ENCODE results near the gene INTS12.
"Not testable (repeated sequence)": the region's sequence is repeated elsewhere in the genome, so short reads cannot be mapped to it uniquely, and the experiment has no call there.

Gene INTS12, protein sequence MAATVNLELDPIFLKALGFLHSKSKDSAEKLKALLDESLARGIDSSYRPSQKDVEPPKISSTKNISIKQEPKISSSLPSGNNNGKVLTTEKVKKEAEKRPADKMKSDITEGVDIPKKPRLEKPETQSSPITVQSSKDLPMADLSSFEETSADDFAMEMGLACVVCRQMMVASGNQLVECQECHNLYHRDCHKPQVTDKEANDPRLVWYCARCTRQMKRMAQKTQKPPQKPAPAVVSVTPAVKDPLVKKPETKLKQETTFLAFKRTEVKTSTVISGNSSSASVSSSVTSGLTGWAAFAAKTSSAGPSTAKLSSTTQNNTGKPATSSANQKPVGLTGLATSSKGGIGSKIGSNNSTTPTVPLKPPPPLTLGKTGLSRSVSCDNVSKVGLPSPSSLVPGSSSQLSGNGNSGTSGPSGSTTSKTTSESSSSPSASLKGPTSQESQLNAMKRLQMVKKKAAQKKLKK

DNA sequence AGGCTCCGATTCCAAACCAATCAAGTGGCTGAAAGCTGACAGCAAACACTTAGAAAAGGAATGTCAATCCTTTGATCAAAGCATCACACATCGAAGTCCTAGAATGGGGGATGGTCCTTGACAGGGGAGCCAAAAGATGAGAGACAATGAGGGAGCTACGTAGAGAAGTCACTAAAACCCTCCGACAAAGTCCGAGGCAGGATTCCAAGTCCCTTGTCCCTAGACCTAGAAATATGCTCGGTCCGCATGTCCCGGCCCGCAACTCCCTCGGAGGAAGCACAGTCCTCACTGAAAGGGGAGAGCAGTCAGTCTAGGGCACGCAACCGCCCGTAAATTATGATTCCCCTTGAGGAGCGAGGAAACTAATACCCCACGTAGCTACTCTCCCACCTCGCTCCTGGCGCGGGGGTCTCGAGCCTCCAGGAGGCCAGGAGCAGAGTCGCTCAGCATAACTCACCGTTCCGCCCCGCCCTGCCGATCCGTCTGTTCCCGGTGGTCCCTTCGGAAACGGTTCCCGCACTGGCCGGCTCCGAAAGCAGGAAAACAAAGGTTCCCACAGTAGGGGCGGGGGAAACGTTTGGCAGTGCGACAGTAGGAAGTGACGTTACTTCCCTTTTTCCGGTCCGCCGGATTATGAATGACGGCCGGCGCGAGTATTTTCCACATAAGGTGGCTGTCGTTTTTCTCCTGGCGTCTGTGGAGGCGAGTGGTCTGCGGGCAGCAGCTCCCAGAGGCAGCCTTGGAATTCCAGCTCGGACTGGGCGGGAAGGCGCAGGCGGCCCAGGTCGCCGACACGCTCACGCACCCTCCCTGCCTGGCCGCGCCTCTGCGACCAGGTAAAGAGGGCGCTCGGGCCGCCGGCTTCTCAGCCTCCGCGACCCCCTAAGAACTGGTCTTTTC is at the start of gene INTS12, which contains the start of gene GSTCD:
INTS12 (minus strand) TSS at position 509 of the 900 bp plus-strand sequence. CDS start 8,684 bp downstream, outside the sequence.
GSTCD (plus strand) TSS at position 604 of the 900 bp plus-strand sequence. CDS start 8,830 bp downstream, outside the sequence.
- DNase-seq, result peak; percentile 69

DNA sequence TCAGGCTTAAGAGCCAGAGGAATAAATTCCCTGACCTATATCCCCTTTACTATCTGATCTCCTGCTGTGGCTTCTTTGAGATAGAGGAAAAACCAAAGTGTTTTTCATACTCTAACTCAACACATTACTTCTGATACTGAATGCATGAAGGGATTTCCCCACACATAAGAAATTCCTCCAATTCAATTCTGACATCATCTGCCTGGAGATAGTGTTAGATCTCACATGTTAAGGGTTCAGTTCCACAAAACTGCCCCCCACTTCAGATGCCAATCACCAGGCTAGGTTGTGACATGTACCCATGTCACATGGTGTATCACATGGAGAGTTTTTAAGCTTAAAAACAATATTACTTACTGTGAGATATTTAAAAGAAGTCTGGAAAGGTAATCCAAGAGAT is 46.9 kb upstream of the INTS12 start:
- DNase-seq, result no peak

DNA sequence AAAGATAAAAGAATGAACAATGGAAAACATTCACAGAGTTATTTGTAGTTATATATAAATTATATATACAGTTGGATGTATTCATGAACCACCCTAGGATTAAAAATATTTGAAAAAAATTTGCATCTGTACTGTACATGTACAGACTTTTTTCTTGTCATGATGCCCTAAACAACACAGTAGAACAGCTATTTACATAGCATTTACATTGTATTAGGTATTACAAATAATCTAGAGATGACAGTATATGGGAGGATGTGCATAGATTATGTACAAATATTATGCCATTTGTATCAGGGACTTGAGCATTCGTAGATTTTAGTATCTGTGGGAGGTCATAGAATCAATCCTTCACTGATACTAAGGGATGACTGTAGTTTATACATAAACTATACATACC is 44.9 kb upstream of the INTS12 start:
- no peak for DNase-seq

DNA sequence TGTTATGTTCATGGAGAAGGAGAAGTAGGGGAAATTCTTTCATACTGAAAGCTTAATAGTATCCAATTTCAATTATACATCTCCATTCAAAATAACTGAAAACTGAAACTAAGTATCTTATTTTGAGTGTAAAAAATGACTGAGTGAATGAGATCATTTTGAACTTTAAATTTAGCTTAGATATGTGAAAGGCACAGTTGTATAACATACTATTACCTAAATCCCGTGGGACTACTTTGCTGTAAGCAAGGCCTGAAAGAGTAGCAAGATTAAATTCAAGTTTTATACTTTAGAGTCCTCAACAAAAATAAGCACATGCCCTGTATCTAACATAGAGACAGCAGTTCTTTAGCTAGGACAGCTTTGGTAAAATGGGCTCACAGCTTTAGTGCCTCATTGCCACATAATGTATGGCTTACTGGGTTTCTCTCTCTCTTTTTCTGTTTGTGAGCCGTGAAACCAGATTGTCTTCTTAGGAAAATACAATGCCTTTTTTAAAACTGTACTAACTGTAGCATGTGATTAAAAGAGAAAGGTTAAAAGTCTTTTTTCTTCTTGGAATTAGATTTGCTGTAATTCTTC is 43.3 kb upstream of the INTS12 start:
- DNase-seq, result no peak

DNA sequence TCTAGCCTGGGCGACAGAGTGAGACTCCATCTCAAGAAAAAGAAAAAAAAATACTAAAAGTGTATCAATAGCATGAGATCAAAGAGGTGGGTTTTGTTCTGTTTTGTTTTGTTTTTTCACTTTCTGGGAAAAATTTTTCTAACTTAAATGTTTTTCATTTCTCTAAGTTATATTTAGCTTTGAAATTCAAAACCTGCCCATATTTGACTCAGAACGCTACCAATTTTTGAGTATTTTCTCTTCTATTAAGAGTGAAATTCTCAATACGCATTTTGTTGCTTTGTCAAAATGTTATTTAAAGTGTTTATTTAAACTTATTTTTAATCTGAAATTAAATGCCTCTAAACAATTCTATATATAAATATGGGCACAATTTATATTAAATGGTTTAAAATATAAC is 39.7 kb upstream of the INTS12 start:
- DNase-seq, result no peak

DNA sequence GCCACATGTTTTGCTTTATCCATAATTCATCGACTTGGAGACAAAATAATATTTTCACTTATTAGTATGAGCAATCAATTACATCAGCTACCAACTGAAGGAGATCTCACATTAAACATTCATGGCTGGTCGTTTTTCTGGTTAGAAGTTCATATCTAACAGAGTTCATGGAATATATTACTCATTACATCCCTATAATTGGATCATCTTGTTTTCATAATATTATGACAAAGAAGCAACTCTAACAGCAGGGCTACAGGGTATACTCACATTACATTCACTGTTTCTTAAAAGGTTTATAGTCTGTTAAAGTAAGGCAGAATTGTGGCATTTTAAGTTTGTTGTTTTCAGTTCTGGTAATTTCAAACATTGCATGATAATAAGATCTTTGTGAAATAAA is 33.1 kb upstream of the INTS12 start:
- no peak for DNase-seq

DNA sequence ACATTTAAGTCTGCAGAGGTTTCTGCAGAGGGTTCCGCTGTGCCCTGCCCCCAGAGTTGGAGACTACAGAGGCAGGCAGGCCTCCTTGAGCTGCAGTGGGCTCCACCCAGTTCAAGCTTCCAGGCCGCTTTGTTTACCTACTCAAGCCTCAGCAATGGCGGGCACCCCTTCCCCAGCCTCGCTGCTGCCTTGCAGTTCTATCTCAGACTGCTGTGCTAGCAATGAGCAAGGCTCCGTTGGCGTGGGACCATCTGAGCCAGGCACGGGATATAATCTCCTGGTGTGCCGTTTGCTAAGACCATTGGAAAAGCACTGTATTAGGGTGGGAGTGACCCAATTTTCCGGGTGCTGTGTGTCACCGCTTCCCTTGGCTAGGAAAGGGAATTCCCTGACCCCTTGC is 26.7 kb upstream of the INTS12 start:
- not testable (repeated sequence) for DNase-seq

DNA sequence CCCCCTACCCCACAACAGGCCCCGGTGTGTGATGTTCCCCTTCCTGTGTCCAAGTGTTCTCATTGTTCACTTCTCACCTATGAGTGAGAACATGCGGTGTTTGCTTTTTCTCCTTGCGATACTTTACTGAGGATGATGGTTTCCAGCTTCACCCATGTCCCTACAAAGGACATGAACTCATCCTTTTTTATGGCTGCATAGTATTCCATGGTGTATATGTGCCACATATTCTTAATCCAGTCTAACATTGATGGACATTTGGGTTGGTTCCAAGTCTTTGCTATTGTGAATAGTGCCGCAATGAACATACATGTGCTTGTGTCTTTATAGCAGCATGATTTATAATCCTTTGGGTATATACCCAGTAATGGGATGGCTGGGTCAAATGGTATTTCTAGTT is 21.4 kb upstream of the INTS12 start:
- not testable (repeated sequence) for DNase-seq

DNA sequence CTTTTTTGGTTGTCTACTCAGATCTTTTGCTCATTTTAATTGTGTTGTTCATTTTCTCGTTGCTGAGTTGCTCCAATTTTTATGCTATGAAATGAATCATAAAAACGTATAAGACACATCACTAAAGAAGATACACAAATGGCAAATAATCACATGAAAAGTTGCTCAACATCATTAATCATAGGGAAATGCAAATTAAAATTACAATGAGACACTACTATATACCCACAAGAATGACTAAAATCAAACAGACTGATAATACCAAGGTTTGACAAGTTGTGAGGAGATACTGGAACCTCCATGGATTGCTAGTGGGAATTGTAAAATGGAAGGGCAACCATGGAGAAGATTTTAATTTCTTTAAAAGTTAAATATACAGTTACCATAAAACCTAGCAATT is 17.1 kb upstream of the INTS12 start:
- DNase-seq, result no peak

DNA sequence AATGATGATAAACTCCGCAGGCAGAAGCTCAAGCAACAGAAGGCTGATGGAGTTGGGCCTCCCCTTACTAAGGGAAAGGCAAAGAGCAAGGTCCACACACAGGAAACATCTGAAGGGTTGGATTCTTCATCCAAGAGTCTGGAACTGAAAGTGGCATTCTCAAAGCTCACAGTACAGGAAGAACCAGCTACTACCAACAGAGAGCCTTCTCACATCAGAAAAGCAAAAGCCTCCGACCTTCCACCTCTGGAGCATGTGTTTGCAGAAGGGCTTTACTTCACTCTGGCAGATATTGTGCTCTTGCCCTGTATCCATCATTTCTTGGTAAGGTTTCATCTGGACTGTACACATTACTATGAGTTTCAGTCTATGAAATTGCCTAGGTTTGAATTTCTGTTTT is 10.7 kb upstream of the INTS12 start:
- DNase-seq, result no peak

DNA sequence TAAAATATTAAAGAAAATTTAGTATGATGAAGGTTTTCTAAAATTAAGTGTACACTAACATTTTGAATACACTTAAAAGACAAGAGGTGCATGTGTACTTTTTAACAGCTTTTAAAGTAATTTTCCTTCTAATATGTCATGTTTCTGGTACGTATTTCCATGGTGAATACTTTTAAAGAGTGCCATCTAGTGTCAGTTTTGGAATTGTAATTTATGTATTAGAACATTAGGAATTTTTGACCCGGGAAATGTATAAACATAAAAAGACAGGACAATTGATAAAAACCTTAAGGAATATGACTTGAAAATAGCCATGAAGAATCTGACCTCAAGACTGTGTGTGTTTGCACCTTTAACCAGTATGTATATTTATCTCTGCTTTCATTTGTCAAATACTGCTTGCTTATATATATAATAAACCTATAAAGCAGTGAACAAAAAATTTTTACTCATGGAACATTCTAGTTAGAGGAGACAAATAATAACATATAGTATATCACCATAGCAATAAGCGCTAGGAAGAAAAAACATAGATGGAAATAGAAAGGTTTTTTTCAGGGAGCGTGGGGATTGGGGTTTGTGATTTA is 7.3 kb upstream of the INTS12 start:
- no peak for DNase-seq

DNA sequence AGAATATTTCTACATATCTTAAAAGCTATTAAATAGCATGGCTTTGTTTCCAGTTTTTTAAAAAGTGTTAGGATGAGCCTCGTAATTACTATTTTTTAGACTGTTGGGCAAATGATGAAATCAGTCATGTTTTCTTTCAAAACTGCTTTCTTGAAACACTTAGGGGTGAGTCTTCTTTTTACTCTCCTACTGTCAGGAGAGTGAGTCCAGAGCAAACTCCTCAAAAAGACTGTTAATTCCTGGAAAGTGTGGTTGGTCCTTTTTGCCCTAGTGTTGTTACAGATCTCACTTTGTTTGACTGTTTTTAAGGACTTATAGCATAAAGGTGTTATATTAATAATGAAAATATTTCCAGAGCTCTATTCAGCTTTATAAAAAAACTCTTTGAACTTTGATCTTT is 6.4 kb upstream of the INTS12 start:
- DNase-seq, result no peak

DNA sequence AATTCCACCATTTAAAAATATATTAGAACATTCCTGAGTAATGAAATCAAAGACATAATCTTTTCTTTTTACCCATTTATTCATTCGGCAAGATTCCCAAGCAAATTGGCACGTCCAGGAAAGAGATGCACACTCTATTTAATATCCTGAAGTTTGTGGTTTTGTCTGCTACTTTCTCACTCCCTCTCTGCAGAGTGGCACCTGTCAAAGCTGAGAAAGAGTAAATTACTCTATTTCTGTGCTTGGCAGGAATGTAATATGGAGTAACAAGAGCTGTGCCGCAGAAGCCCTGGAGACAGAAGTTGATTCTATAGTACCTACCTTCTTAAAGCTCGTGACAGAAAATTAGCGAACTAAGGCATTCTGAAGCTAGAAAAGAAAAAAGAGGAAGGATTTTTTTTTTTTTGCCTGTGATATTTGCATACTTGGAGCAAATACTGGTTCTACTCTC is 5.6 kb upstream of the INTS12 start:
- DNase-seq, result no peak

DNA sequence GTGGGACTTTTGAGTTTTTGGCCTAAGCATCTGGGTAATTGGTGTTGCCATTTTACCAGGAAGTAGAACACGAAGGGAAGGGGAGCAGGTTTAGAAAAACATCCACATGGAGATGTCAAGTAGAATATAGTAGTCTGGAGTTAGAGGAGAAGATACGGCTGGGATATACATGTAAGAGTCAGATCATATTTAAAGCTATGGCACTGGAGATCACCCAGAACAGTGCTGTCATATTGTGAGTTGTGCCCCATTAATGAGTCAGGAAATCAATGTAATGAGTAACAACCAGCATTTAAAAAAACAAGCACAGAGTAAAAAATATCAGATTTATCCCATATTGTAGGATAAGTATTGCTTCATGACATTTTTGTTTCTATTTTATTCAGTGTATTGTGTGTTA is 4.3 kb upstream of the INTS12 start:
- DNase-seq, result no peak

DNA sequence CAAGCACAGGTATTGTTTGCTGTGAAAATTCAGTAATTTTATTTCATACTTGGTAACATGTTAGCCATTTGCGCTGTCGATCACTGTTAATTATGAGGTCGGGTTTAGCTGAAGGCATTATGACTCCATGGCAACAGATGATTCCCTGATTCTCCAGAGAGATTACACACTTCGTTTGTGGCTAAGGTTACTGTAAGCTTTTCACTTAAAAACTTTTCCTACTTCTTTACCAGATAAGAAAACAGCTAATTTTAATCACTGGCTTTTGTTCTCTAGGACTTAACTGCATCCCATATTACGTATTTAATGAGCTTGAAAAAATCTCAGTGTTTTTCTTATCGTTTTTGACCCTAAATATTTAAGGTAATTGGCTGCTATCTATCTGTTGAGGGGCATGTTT is 2.2 kb upstream of the INTS12 start:
- DNase-seq, result no peak

DNA sequence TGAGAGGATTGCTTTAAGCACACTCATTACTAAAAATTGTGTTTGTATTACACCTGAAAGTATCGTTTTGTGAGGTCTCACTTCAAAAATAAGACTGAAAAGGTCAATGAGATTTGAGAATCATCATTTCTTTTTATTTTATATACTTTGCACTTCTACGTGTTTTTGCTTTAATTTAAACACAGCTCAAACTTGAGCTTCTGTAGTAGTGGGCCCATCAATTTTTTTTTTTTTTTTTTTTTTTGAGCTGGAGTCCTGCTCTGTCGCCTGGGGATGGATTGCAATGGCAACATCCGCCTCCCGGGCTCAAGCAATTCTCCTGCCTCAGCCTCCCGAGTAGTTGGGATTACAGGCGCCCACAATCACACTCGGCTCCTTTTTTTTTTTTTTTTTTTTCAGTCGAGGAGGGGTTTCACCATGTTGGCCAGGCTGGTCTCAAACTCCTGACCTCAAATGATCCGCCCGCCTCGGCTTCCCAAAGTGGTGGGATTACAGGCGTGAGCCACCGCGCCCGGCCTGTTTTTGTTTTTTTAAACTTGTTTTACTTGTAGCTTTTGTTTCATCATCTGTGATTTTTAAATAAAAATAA is 1.6 kb upstream of the INTS12 start:
- no peak for DNase-seq

DNA sequence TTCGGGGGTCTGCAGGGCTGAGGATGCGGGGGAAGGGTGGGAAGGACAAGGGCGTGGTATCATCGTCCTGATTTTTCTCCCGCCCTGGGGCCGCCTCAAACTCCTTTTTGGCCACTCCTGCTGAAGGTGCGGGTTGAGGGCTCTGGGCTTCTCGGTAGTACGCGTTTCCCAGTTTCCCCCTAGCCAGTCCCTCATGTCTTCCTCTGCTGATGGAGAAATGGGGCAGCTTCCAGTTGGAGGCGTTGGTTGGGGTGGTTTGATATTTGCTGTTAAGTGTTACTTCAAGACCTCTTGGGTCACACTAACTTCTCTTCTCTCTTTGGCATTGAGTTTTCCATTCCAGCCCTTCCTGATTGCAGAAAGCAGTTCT is 577 bp upstream of the INTS12 start:
- no peak for DNase-seq

DNA sequence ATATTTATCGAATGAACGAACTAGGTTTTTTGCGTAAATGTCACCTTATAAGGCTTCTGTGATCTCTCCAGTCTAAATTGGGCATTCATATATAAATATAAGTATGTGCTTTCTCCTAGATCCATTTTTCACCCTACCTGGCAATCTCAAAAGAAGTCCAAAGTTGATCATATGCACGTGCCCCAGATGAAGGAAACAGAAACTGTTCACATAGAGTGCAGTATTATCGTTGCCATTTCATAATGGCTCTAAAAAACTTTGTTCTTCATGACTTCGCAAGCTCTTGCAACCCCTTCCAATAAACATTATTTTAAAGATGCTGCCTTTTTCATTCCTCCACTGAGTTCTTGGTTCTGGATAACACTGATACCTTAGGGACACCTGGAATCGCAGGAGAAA is 708 bp downstream of the INTS12 start:
- no peak for DNase-seq

DNA sequence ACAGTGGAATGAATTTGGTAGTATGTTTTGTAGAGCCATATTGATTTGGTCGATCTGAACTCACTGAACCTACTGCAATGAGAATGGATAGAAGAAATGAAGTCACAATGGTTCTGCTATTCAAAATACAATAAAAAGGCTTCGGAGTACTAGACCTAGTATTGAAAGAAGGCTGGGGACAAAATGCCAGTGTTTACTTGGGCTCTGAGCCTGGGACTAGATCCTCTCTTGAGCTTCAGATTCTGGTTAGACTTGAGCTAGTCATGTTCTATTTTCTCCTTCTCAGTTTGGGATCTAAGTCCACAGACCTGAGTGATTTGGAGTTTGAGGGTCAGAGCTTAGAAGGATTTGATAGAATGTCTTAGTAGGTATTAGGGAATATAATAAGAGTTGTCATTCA is 9.9 kb downstream of the INTS12 start:
- no peak for DNase-seq

DNA sequence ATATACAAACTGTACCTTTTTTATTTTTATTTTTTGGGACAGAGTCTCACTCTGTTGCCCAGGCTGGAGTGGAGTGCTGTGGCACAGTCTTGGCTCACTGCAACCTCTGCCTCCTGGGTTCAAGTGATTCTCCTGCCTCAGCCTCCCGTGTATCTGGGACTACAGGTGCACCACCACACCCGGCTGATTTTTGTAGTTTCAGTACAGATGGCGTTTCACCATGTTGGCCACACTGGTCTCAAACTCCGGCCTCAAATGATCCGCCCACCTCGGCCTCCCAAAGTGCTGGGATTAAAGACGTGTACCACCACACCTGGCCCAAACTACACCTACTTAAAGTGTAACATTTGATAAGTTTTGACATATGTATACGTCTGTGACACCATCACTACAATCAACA is 12.7 kb downstream of the INTS12 start:
- not testable (repeated sequence) for DNase-seq

DNA sequence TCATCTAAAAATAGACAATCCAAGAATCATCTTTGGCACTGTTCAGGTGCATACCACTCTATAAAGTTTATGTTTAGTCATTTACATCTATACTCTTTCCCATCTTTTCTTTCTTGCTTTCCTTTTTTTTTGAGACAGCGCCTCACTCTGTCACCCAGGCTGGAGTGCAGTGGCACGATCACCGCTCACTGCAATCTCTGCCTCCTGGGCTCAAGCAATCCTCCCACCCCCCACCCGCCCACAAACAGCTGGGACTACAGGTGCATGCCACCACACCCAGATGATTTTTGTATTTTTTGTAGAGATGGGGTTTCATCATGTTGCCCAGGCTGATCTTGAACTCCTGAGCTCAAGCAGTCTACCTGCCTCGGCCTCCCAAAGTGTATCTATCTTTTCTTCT is 13.7 kb downstream of the INTS12 start:
- DNase-seq, result not testable (repeated sequence)

DNA sequence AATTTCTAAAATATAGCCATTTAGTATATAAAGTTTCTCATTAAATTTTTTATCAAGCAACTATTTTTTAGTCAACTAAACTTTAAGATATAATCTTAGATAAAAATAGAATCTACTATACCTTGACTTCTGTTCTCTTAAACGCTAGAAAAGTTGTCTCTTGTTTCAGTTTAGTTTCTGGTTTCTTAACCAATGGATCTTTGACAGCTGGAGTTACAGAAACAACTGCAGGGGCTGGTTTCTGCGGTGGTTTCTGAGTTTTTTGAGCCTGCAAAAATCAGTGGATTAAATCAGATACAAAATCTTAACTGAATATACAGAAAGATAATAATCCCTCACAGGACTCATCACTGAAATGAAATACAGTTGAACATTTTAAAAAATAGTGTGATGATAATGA is 21.9 kb downstream of the INTS12 start:
- no peak for DNase-seq

DNA sequence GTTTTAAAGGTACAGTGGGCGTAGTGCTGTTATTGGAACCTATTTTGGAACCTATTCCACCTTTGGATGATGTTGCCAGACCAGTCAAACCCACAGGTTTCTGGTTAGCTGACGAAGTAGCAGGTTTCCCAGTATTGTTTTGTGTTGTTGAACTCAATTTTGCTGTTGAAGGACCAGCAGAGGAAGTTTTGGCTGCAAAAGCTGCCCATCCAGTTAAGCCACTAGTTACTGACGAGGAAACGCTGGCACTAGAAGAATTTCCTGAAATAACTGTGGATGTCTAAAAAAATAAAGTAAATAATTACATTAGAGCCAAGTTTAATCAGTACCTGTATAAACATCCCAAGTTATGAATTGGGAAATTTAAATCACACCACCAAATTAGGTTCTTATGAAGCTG is 25.5 kb downstream of the INTS12 start:
- no peak for DNase-seq

Measured in NCI-H2171 (cell line).